Measurements from ENCODE around the gene THEM5. TPM values are rescaled to one million over a fixed set of nuclear protein-coding genes. Genes with fewer than 3 reads are reported as not detected.

THEM5 gene
- polyA plus RNA-seq, 4 donors, result 0.32 TPM; not detected in 3

DNA sequence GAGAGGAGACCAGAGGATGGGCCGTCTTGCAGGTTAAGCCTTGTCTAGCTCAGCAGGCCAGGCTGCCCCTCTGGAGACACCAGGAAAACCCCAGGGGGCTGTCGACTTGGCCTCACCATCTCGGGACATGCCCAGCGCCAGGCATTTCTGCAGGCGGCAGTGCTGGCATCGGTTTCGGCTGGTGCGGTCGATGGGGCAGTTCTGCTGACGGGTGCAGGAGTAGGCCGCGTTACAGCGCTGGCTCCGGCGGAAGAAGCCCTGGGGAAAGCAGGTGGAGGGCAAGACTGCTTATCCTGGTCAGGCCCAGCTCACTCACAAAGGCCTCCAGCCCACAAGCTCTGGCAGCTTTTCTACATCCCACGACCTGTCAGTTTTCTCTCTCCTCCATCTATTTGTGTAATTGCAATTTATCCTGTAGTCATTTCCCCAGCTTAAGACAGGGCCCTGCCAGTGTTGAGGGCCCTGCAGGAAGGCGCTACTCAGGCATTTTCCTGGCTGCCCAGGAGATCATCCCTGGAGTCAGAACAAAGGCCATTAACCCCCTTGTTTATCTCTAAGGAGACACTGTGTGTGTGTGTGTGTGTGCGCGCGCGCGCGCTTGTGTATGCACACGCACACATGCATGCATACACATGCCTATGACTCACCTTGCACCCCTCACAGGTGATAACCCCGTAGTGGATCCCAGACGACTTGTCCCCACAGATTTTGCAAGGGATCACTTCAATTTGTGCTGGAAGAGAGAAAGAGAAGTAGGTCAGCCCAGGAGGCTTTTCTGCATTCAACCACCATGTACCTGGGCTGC is 36.8 kb downstream of the THEM5 start:
- Histone ChIP-seq H3K9me3 (ENCODE audit: control insufficient read depth in 2 of 2, insufficient read depth in 1 of 2, low read depth in 1 of 2, low read length in 1 of 2) (no peaks in the 10 kb centered on the region), H3K4me1 (ENCODE audit: control insufficient read depth in 3 of 3, insufficient read depth in 2 of 3, low read depth in 1 of 3, low read length in 2 of 3) (peaks cover 0 to 3% (median 0%) of the 10 kb centered on the region in 3 donors), H3K4me3 (ENCODE audit: low read depth in 1 of 3, low read length in 3 of 3) (no peak overlapping the region), H3K27ac (ENCODE audit: low read depth in 1 of 3, low read length in 2 of 3) (no peak overlapping the region), H3K27me3 (ENCODE audit: control insufficient read depth in 3 of 3, insufficient read depth in 3 of 3, low read length in 3 of 3) (no peaks in the 10 kb centered on the region), H3K36me3 (ENCODE audit: control insufficient read depth in 3 of 3, insufficient read depth in 2 of 3, low read depth in 1 of 3, low read length in 3 of 3) (peaks cover 0 to 2% (median 0%) of the 10 kb centered on the region in 3 donors)
- FAIRE-seq (no peak), DNase-seq (peak in 1 of 2 donors; percentile 71)
- 79 to 80% (median 79%) methylated on average over 25 to 26 of the region's 26 CpGs for WGBS, 3 donors

DNA sequence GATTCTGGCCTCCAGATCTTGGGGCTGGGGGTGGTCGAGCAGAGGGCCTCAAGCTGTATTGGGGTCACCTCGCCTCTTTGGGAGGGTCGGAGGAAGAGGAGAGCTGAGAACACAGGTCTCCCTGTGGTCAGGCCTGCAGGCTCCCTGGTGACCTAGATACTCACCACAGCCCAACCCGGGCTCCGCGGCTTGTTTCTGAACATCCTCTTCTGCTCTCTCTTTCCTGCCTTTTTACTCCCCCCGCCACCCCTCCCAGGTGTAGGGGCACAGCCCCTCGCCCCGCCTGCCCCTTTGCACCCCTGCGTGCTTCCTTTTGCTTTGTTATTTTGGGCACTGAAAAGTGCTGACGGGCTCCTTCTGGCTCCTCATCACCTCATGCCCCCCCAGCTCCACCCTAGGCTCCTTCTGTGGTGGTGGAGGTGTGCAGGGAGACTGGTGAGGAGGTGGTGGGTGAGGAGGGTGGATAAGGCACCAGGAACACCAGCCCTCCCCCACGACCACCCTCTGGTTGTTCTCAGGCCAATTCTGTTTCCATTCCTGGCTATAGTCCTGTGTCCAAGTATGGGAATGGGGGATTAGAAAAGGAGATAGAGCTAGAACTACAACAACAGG is 37.7 kb downstream of the THEM5 start:
- no peak overlapping the region for H3K4me3 ChIP-seq (ENCODE audit: low read depth in 1 of 3, low read length in 3 of 3)
- peak overlapping the region in 1 of 3 donors; percentile 35 for H3K27ac ChIP-seq (ENCODE audit: low read depth in 1 of 3, low read length in 2 of 3)
- 66 to 83% (median 68%) methylated on average over 12 of the region's 12 CpGs for WGBS, 3 donors
- no peaks in the 10 kb centered on the region for H3K9me3 ChIP-seq (ENCODE audit: control insufficient read depth in 2 of 2, insufficient read depth in 1 of 2, low read depth in 1 of 2, low read length in 1 of 2)
- H3K27me3 ChIP-seq (ENCODE audit: control insufficient read depth in 3 of 3, insufficient read depth in 3 of 3, low read length in 3 of 3), result no peaks in the 10 kb centered on the region
- DNase-seq, result peak in 1 of 2 donors; percentile 49
- peaks cover 0 to 3% (median 0%) of the 10 kb centered on the region in 3 donors for H3K4me1 ChIP-seq (ENCODE audit: control insufficient read depth in 3 of 3, insufficient read depth in 2 of 3, low read depth in 1 of 3, low read length in 2 of 3)
- H3K36me3 ChIP-seq (ENCODE audit: control insufficient read depth in 3 of 3, insufficient read depth in 2 of 3, low read depth in 1 of 3, low read length in 3 of 3), result peaks cover 0 to 5% (median 2%) of the 10 kb centered on the region in 3 donors
- FAIRE-seq, result no peak

DNA sequence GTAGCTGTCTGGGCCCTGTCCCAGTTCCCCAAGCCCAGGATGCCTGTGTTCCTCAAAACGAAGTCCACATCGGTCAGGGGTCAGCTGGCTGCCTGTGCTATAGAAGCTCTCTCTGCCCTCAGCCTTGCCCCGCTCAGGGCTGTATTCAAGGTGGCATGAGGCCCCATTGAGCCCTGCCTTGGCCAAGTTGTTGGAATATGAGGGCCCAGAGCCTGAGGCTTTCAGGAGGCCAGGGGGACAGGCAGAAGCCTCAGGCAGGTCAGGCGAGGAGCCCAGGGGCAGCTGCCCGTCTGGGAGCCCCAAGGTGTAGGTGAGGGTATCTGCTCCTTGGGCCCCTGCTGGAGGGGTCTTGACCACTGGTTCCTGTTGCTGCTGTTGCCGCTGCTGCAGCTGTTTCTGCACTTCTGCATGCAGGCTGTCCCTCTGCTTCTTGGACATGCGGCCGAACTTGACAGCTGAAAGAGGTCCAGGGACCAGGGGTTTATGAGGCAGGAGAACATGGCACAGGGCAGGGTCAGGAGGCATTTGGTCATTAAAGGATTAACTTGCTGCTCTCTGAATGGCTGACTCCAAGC is 38.5 kb downstream of the THEM5 start:
- H3K27ac ChIP-seq (ENCODE audit: low read depth in 1 of 3, low read length in 2 of 3), result no peak overlapping the region
- peaks cover 0 to 3% (median 0%) of the 10 kb centered on the region in 3 donors for H3K4me1 ChIP-seq (ENCODE audit: control insufficient read depth in 3 of 3, insufficient read depth in 2 of 3, low read depth in 1 of 3, low read length in 2 of 3)
- FAIRE-seq, result no peak
- WGBS, 3 donors, result 85 to 92% (median 87%) methylated on average over 8 of the region's 8 CpGs
- no peaks in the 10 kb centered on the region for H3K9me3 ChIP-seq (ENCODE audit: control insufficient read depth in 2 of 2, insufficient read depth in 1 of 2, low read depth in 1 of 2, low read length in 1 of 2)
- H3K4me3 ChIP-seq (ENCODE audit: low read depth in 1 of 3, low read length in 3 of 3), result no peak overlapping the region
- H3K27me3 ChIP-seq (ENCODE audit: control insufficient read depth in 3 of 3, insufficient read depth in 3 of 3, low read length in 3 of 3), result no peaks in the 10 kb centered on the region
- H3K36me3 ChIP-seq (ENCODE audit: control insufficient read depth in 3 of 3, insufficient read depth in 2 of 3, low read depth in 1 of 3, low read length in 3 of 3), result peaks cover 0 to 5% (median 2%) of the 10 kb centered on the region in 3 donors
- no peak for DNase-seq

DNA sequence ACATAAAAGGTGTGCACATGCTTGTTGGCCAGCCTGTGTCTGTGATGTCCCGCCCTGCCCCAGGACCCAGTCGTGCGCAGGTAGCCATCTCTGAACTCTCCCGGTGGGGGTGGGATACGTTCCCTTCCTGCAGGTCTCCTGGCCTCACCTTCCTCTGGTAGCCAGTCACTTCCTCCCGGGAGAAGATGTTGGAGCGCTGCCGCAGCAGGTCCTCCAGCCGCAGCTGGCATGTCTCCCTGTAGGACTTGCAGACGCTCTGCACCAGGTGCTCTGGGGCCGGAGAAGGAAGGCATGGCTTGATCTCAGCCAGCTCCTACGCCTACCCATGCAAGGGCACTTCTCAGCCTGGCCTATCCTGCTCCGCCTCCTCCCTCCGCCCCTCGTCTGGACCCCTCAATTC is 39.1 kb downstream of the THEM5 start:
- FAIRE-seq (no peak), DNase-seq (no peak)
- H3K27ac ChIP-seq (ENCODE audit: low read depth in 1 of 3, low read length in 2 of 3), result no peak overlapping the region
- H3K4me1 ChIP-seq (ENCODE audit: control insufficient read depth in 3 of 3, insufficient read depth in 2 of 3, low read depth in 1 of 3, low read length in 2 of 3), result peaks cover 0 to 3% (median 0%) of the 10 kb centered on the region in 3 donors
- H3K36me3 ChIP-seq (ENCODE audit: control insufficient read depth in 3 of 3, insufficient read depth in 2 of 3, low read depth in 1 of 3, low read length in 3 of 3), result peaks cover 0 to 5% (median 2%) of the 10 kb centered on the region in 3 donors
- H3K9me3 ChIP-seq (ENCODE audit: control insufficient read depth in 2 of 2, insufficient read depth in 1 of 2, low read depth in 1 of 2, low read length in 1 of 2), result no peaks in the 10 kb centered on the region
- 86 to 88% (median 88%) methylated on average over 15 of the region's 15 CpGs for WGBS, 3 donors
- no peaks in the 10 kb centered on the region for H3K27me3 ChIP-seq (ENCODE audit: control insufficient read depth in 3 of 3, insufficient read depth in 3 of 3, low read length in 3 of 3)
- no peak overlapping the region for H3K4me3 ChIP-seq (ENCODE audit: low read depth in 1 of 3, low read length in 3 of 3)

DNA sequence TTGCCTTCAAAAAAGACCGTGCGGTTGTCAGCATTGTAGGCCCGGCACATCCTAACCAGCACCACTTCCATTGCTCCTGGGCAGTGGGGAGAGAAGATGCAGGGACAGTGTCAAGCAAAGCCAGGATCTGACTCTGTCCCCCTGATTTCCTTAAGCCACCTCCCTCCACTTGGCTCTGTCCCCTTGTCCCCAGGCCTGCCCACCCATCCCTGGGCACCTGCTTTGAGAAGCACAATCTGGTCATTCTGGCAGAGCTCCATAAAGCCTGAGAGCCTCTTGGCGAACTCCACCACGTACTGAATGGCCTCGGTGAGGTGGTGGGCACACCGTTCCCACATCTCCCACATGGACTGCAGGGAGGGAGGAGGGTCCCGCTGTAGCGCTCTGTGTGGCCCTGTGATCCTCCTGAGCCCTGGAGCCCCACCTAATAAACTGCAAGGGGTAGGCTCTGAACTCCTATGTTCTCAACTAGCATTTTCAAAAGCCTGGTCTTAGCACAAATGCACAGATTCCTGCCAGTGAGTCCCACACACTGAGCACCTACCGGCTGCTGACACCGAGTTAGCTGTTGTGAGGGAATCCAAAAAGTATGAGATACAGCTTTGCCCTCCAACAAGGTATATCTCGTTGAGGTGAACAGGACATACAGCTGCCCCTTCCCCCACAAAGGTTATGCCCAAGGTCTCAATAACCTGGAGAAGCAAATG is 40.1 kb downstream of the THEM5 start:
- H3K4me3 ChIP-seq (ENCODE audit: low read depth in 1 of 3, low read length in 3 of 3), result no peak overlapping the region
- no peak for DNase-seq
- FAIRE-seq, result no peak
- H3K27ac ChIP-seq (ENCODE audit: low read depth in 1 of 3, low read length in 2 of 3), result no peak overlapping the region
- peaks cover 0 to 5% (median 2%) of the 10 kb centered on the region in 3 donors for H3K36me3 ChIP-seq (ENCODE audit: control insufficient read depth in 3 of 3, insufficient read depth in 2 of 3, low read depth in 1 of 3, low read length in 3 of 3)
- WGBS, 3 donors, result 84 to 87% (median 86%) methylated on average over 12 of the region's 12 CpGs
- no peaks in the 10 kb centered on the region for H3K27me3 ChIP-seq (ENCODE audit: control insufficient read depth in 3 of 3, insufficient read depth in 3 of 3, low read length in 3 of 3)
- H3K9me3 ChIP-seq (ENCODE audit: control insufficient read depth in 2 of 2, insufficient read depth in 1 of 2, low read depth in 1 of 2, low read length in 1 of 2), result no peaks in the 10 kb centered on the region
- H3K4me1 ChIP-seq (ENCODE audit: control insufficient read depth in 3 of 3, insufficient read depth in 2 of 3, low read depth in 1 of 3, low read length in 2 of 3), result peaks cover 0 to 3% (median 0%) of the 10 kb centered on the region in 3 donors

GRCh38 chr1:151811181-151811580 is 42.3 kb downstream of the THEM5 start:
- no peaks in the 10 kb centered on the region for H3K4me1 ChIP-seq (ENCODE audit: control insufficient read depth in 3 of 3, insufficient read depth in 2 of 3, low read depth in 1 of 3, low read length in 2 of 3)
- peaks cover 0 to 5% (median 2%) of the 10 kb centered on the region in 3 donors for H3K36me3 ChIP-seq (ENCODE audit: control insufficient read depth in 3 of 3, insufficient read depth in 2 of 3, low read depth in 1 of 3, low read length in 3 of 3)
- WGBS, 3 donors, result 85 to 94% (median 94%) methylated on average over 9 of the region's 9 CpGs
- no peaks in the 10 kb centered on the region for H3K27me3 ChIP-seq (ENCODE audit: control insufficient read depth in 3 of 3, insufficient read depth in 3 of 3, low read length in 3 of 3)
- no peak overlapping the region for H3K4me3 ChIP-seq (ENCODE audit: low read depth in 1 of 3, low read length in 3 of 3)
- H3K27ac ChIP-seq (ENCODE audit: low read depth in 1 of 3, low read length in 2 of 3), result no peak overlapping the region
- no peaks in the 10 kb centered on the region for H3K9me3 ChIP-seq (ENCODE audit: control insufficient read depth in 2 of 2, insufficient read depth in 1 of 2, low read depth in 1 of 2, low read length in 1 of 2)
- FAIRE-seq (no peak), DNase-seq (no peak)

DNA sequence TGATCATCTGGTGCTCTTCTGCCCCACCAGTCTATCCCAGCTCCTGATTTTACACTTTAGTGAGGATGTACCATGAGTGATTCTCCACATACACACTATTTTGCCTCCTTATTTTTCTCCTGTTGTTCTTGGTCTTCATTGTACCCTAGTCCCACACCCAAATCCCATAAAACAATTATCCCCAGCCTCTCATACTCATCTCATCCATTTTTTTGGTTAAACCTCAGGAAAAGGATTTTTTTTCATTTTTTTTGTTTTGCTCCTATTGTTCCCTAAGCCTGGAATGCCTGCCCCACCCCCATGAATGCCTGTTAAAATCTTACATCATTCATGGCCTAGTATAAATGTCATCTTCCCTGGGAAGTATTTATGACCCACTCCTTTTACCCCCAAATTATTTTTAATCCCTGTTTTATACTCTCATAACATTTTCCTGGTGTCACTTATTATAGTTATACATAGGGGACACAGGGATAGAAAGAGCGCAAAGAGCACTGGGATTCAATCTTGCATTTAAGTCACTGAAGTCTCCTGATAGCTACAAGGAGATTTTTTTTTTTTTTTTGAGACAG is 43.4 kb downstream of the THEM5 start:
- peaks cover 0 to 5% (median 2%) of the 10 kb centered on the region in 3 donors for H3K36me3 ChIP-seq (ENCODE audit: control insufficient read depth in 3 of 3, insufficient read depth in 2 of 3, low read depth in 1 of 3, low read length in 3 of 3)
- FAIRE-seq, result no peak

More for the DNA sequence above, 43.4 kb downstream of the THEM5 start:
- H3K27me3 ChIP-seq (ENCODE audit: control insufficient read depth in 3 of 3, insufficient read depth in 3 of 3, low read length in 3 of 3), result peaks cover 0 to 7% (median 0%) of the 10 kb centered on the region in 3 donors
- H3K4me1 ChIP-seq (ENCODE audit: control insufficient read depth in 3 of 3, insufficient read depth in 2 of 3, low read depth in 1 of 3, low read length in 2 of 3), result no peaks in the 10 kb centered on the region
- no peak for DNase-seq
- no peaks in the 10 kb centered on the region for H3K9me3 ChIP-seq (ENCODE audit: control insufficient read depth in 2 of 2, insufficient read depth in 1 of 2, low read depth in 1 of 2, low read length in 1 of 2)
- 96 to 97% (median 97%) methylated on average over 1 of the region's 1 CpG for WGBS, 3 donors
- H3K4me3 ChIP-seq (ENCODE audit: low read depth in 1 of 3, low read length in 3 of 3), result no peak overlapping the region
- H3K27ac ChIP-seq (ENCODE audit: low read depth in 1 of 3, low read length in 2 of 3), result no peak overlapping the region

Measured in small intestine (tissue), 7 donors.